Thyroid gland (tissue), 4 donors: Measurements from ENCODE around the gene LPCAT1.

Source experiments
- POLR2A ChIP-seq, 2 donors: fragments of 450-650 bp; IDR thresholded peaks; one replicate each; pipeline ENCODE4 v1.6.1; 2017; ENCODE audit warnings: antibody characterized with exemption in 2 of 2, mild to moderate bottlenecking in 2 of 2, moderate library complexity in 1 of 2
- TF ChIP-seq, protein P1 (sequence below), 6 experiments: fragments of 200-600 bp in 3 of 6; fragments of 450-650 bp in 3 of 6; sonication (generic) in 3 of 6; IDR thresholded peaks; one replicate each; pipeline ENCODE4 v1.5.1; 2016 to 2019; ENCODE audit warnings: antibody characterized with exemption in 6 of 6, mild to moderate bottlenecking in 2 of 6, inconsistent platforms in 1 of 6, moderate library complexity in 1 of 6

DNA sequence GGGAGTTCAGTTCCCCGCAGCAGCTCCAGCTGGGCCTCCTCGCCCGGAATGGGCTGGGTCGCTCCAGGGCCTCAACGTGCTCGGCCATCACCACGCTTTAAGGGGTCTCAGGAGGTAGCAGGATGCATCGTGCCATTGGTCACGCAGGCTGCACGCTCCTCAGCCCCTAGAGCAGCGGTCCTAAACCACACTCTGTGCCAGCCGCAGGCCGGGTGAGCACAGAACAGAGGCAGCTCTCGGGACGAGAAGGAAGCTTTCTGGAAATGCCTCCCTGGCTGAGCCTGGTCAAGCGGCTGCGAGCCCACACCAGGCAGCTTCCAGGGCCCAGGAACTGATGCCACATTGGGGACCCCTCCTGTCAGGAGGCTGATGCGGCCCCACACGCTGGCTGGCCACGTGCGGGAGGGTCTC, 39.3 kb upstream of the LPCAT1 start:
- TF ChIP-seq, protein P1, sequence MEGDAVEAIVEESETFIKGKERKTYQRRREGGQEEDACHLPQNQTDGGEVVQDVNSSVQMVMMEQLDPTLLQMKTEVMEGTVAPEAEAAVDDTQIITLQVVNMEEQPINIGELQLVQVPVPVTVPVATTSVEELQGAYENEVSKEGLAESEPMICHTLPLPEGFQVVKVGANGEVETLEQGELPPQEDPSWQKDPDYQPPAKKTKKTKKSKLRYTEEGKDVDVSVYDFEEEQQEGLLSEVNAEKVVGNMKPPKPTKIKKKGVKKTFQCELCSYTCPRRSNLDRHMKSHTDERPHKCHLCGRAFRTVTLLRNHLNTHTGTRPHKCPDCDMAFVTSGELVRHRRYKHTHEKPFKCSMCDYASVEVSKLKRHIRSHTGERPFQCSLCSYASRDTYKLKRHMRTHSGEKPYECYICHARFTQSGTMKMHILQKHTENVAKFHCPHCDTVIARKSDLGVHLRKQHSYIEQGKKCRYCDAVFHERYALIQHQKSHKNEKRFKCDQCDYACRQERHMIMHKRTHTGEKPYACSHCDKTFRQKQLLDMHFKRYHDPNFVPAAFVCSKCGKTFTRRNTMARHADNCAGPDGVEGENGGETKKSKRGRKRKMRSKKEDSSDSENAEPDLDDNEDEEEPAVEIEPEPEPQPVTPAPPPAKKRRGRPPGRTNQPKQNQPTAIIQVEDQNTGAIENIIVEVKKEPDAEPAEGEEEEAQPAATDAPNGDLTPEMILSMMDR (IDR thresholded peaks at IDR 0.05), result no peak
- no peak for TF ChIP-seq POLR2A (IDR thresholded peaks at IDR 0.05)
